OCI-LY7 (cell line): Measurements from ENCODE around the gene SPEF1. TPM values are rescaled to one million over a fixed set of nuclear protein-coding genes. Genes with fewer than 3 reads are reported as not detected.

Experiments
- BruUV-seq: library from RNA; stranded (reverse); fragments of 400-500 nt; replicated peaks from 2 replicates; lab custom pipeline; 2021; lab: Mats Ljungman, UMichigan
- CTCF ChIA-PET: fragments of 300-600 bp; sonication (Branson Sonifier 250); formaldehyde crosslinking; loops from one replicate; lab custom pipeline; 2022; ENCODE audit warnings: antibody characterized with exemption; ENCODE audit not compliant: unreplicated experiment; lab: Charles Lee
- POLR2A ChIA-PET: fragments of 300-600 bp; sonication (Branson Sonifier 250); formaldehyde crosslinking; loops from one replicate; lab custom pipeline; 2022; ENCODE audit warnings: antibody characterized with exemption; lab: Charles Lee
- DNase-seq: peaks from one replicate; pipeline ENCODE4 v3.0.0-alpha.2; 2015; ENCODE audit warnings: low spot score
- H2AFZ ChIP-seq: fragments of 200-600 bp; sonication (generic), shearing (Covaris generic); 2 replicates; pipeline ENCODE4 v1.6.1; 2014; ENCODE audit warnings: mild to moderate bottlenecking, antibody characterized with exemption, low read length, moderate library complexity
- H3K27ac ChIP-seq: fragments of 200-600 bp; sonication (generic); 2 replicates; pipeline ENCODE4 v1.5.1; 2014; ENCODE audit warnings: mixed run types, low read depth, mild to moderate bottlenecking, moderate library complexity, low read length, inconsistent platforms; ENCODE audit not compliant: poor library complexity, severe bottlenecking
- H3K36me3 ChIP-seq: fragments of 200-600 bp; sonication (generic); 2 replicates; pipeline ENCODE4 v1.6.1; 2014; ENCODE audit warnings: mild to moderate bottlenecking, antibody characterized with exemption, low read length, moderate library complexity, mixed read lengths; ENCODE audit not compliant: insufficient read depth
- H3K4me1 ChIP-seq: fragments of 200-600 bp; sonication (generic); 2 replicates; pipeline ENCODE4 v1.5.1; 2014; ENCODE audit warnings: mild to moderate bottlenecking, low read length; ENCODE audit not compliant: insufficient read depth, poor library complexity, severe bottlenecking
- H3K4me2 ChIP-seq: fragments of 200-600 bp; sonication (generic); 2 replicates; pipeline ENCODE4 v1.6.1; 2014; ENCODE audit warnings: mild to moderate bottlenecking, low read length
- H3K4me3 ChIP-seq: fragments of 200-600 bp; sonication (generic); 2 replicates; pipeline ENCODE4 v1.5.1; 2014; ENCODE audit warnings: mild to moderate bottlenecking, low read depth, low read length; ENCODE audit not compliant: poor library complexity, severe bottlenecking
- H3K79me2 ChIP-seq: fragments of 200-600 bp; sonication (generic); 2 replicates; pipeline ENCODE4 v1.6.1; 2016; ENCODE audit warnings: low read depth, mild to moderate bottlenecking, low read length, moderate library complexity, mixed read lengths; ENCODE audit not compliant: insufficient read depth
- H3K9me2 ChIP-seq: fragments of 200-600 bp; sonication (generic); 2 replicates; pipeline ENCODE4 v1.6.1; 2016; ENCODE audit warnings: mild to moderate bottlenecking, low read length, mixed read lengths; ENCODE audit not compliant: insufficient read depth
- H3K9me3 ChIP-seq: fragments of 200-600 bp; sonication (generic); 2 replicates; pipeline ENCODE4 v1.6.1; 2014; ENCODE audit warnings: mild to moderate bottlenecking, mixed run types, low read length, mixed read lengths
- H4K20me1 ChIP-seq: fragments of 200-600 bp; sonication (generic); 2 replicates; pipeline ENCODE4 v1.6.1; 2014; ENCODE audit warnings: mild to moderate bottlenecking, antibody characterized with exemption, low read length, moderate library complexity, mixed read lengths; ENCODE audit not compliant: insufficient read depth
- EZH2phosphoT487 ChIP-seq: fragments of 200-600 bp; sonication (generic); IDR thresholded peaks from 2 replicates; pipeline ENCODE4 v1.6.1; 2018; ENCODE audit warnings: low read depth, borderline replicate concordance, mild to moderate bottlenecking, mixed run types, antibody characterized with exemption, low read length, moderate library complexity, mixed read lengths
- intact Hi-C: fragments of 100-400 bp; cut with micrococcal nuclease; formaldehyde crosslinking; loops from one replicate; pipeline ENCODE4 v1.10.0; 2022; ENCODE audit not compliant: unreplicated experiment
- total RNA-seq, 2 experiments: library from RNA; depleted of rRNA in 1 of 2; stranded (reverse); fragments of >200 nt in 1 of 2; shearing (Covaris generic) in 1 of 2; gene quantifications; 2 replicates each; pipeline ENCODE4 v1.2.3, GENCODE V29; 2014 to 2022
- TF ChIP-seq, protein P1 (sequence below): fragments of 200-600 bp; sonication (generic); conservative IDR thresholded peaks from 2 replicates; pipeline ENCODE4 v1.5.1; 2014; ENCODE audit warnings: mild to moderate bottlenecking, antibody characterized with exemption, low read length, moderate library complexity, mixed read lengths

The SPEF1 gene
- total RNA-seq, 2 experiments from 2014 or later, result 0.09 to 0.27 TPM

- no peak overlapping the region for H3K4me3 ChIP-seq
- intact Hi-C loops, result no loop called here
- H3K79me2 ChIP-seq, result no peaks in the 10 kb centered on the region
- H3K4me2 ChIP-seq, result no peak overlapping the region
- no peak for DNase-seq
- TF ChIP-seq, protein P1, sequence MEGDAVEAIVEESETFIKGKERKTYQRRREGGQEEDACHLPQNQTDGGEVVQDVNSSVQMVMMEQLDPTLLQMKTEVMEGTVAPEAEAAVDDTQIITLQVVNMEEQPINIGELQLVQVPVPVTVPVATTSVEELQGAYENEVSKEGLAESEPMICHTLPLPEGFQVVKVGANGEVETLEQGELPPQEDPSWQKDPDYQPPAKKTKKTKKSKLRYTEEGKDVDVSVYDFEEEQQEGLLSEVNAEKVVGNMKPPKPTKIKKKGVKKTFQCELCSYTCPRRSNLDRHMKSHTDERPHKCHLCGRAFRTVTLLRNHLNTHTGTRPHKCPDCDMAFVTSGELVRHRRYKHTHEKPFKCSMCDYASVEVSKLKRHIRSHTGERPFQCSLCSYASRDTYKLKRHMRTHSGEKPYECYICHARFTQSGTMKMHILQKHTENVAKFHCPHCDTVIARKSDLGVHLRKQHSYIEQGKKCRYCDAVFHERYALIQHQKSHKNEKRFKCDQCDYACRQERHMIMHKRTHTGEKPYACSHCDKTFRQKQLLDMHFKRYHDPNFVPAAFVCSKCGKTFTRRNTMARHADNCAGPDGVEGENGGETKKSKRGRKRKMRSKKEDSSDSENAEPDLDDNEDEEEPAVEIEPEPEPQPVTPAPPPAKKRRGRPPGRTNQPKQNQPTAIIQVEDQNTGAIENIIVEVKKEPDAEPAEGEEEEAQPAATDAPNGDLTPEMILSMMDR, result no peak
- no peak for TF ChIP-seq EZH2phosphoT487
- H4K20me1 ChIP-seq, result no peaks in the 10 kb centered on the region
- H3K4me1 ChIP-seq, result no peaks in the 10 kb centered on the region
- H2AFZ ChIP-seq, result no peak overlapping the region
- no TSS peak for BruUV-seq
- CTCF ChIA-PET, result no interaction called here
- H3K27ac ChIP-seq, result no peak overlapping the region
- H3K9me3 ChIP-seq, result no peaks in the 10 kb centered on the region
- POLR2A ChIA-PET, result no interaction called here
- no peaks in the 10 kb centered on the region for H3K36me3 ChIP-seq
- no peaks in the 10 kb centered on the region for H3K9me2 ChIP-seq
Measured at GRCh38 chr20:3739926-3740451, 41.3 kb downstream of the SPEF1 start.

- no peaks in the 10 kb centered on the region for H3K4me1 ChIP-seq
- H3K27ac ChIP-seq, result no peak overlapping the region
- H4K20me1 ChIP-seq, result no peaks in the 10 kb centered on the region
- H3K79me2 ChIP-seq, result no peaks in the 10 kb centered on the region
- TF ChIP-seq EZH2phosphoT487, result no peak
- TF ChIP-seq, protein P1, result no peak
- H3K36me3 ChIP-seq, result no peaks in the 10 kb centered on the region
- BruUV-seq, result no TSS peak
- H3K9me3 ChIP-seq, result no peaks in the 10 kb centered on the region
- no peak for DNase-seq
- H3K4me3 ChIP-seq, result no peak overlapping the region
- no peaks in the 10 kb centered on the region for H3K9me2 ChIP-seq
- ChIA-PET CTCF (no interaction called here), POLR2A (no interaction called here)
- H2AFZ ChIP-seq, result no peak overlapping the region
- no peak overlapping the region for H3K4me2 ChIP-seq
- intact Hi-C loops, result no loop called here
Measured at GRCh38 chr20:3739054-3739925, 42.0 kb downstream of the SPEF1 start.
